Parathyroid adenoma (tissue), 2 donors: Measurements from ENCODE around the gene PLEKHM3.

Source experiments
- H2AFZ ChIP-seq: fragments of 300-600 bp; sonication (generic); one replicate; pipeline ENCODE4 v1.7.0; 2017; ENCODE audit warnings: antibody characterized with exemption, mild to moderate bottlenecking
- H3K27ac ChIP-seq: fragments of 300-600 bp; sonication (generic); one replicate; pipeline ENCODE4 v1.7.0; 2017
- H3K27me3 ChIP-seq: fragments of 300-600 bp; sonication (generic); one replicate; pipeline ENCODE4 v1.7.0; 2017; ENCODE audit warnings: low read length; ENCODE audit not compliant: control insufficient read depth, insufficient read depth
- H3K36me3 ChIP-seq: fragments of 300-600 bp; sonication (generic); one replicate; pipeline ENCODE4 v1.7.0; 2017; ENCODE audit warnings: low read length; ENCODE audit not compliant: control insufficient read depth, insufficient read depth
- H3K4me1 ChIP-seq: fragments of 300-600 bp; sonication (generic); one replicate; pipeline ENCODE4 v1.7.0; 2017; ENCODE audit warnings: control low read depth
- H3K4me2 ChIP-seq: fragments of 300-600 bp; sonication (generic); one replicate; pipeline ENCODE4 v1.7.0; 2017; ENCODE audit warnings: low read length
- H3K4me3 ChIP-seq: fragments of 300-600 bp; sonication (generic); one replicate; pipeline ENCODE4 v1.7.0; 2017; ENCODE audit warnings: low read depth, low read length
- H3K79me2 ChIP-seq: fragments of 300-600 bp; sonication (generic); one replicate; pipeline ENCODE4 v1.7.0; 2017; ENCODE audit warnings: control low read depth
- H3K9ac ChIP-seq: fragments of 300-600 bp; sonication (generic); one replicate; pipeline ENCODE4 v1.7.0; 2017; ENCODE audit warnings: mild to moderate bottlenecking
- H3K9me3 ChIP-seq: fragments of 300-600 bp; sonication (generic); one replicate; pipeline ENCODE4 v1.7.0; 2017; ENCODE audit warnings: low read length; ENCODE audit not compliant: control insufficient read depth
- TF ChIP-seq, protein P1 (sequence below): fragments of 300-600 bp; sonication (generic); IDR thresholded peaks from one replicate; pipeline ENCODE4 v1.7.0; 2017; ENCODE audit warnings: antibody characterized with exemption, mild to moderate bottlenecking
- donor health status: primary hyperparathyroidism.

The PLEKHM3 gene

DNA sequence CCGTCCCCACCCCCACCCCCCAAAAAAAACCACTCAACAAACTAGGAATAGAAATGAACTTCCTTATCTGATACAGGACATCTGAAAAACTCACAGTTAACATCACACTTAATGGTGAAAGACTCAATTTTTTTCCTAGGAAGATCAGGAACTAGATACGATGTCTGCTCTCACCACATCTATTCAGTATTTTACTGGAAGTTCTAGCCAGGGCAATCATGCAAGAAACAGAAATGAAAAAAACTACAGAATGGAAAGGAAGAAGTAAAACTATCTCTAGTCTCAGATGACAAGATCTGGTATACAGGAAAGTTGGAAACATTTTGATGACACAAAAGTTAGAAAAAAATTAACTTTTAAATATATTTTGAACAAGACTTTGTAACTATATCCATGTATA lies 141.2 kb downstream of the PLEKHM3 start:
- Histone ChIP-seq H3K79me2 (no peaks in the 10 kb centered on the region), H3K27me3 (no peaks in the 10 kb centered on the region), H3K27ac (no peak overlapping the region), H3K4me3 (no peak overlapping the region), H3K4me2 (no peak overlapping the region), H3K36me3 (no peaks in the 10 kb centered on the region), H3K4me1 (peaks cover 3% of the 10 kb centered on the region), H2AFZ (no peak overlapping the region), H3K9ac (no peak overlapping the region), H3K9me3 (no peaks in the 10 kb centered on the region)
- TF ChIP-seq, protein P1, sequence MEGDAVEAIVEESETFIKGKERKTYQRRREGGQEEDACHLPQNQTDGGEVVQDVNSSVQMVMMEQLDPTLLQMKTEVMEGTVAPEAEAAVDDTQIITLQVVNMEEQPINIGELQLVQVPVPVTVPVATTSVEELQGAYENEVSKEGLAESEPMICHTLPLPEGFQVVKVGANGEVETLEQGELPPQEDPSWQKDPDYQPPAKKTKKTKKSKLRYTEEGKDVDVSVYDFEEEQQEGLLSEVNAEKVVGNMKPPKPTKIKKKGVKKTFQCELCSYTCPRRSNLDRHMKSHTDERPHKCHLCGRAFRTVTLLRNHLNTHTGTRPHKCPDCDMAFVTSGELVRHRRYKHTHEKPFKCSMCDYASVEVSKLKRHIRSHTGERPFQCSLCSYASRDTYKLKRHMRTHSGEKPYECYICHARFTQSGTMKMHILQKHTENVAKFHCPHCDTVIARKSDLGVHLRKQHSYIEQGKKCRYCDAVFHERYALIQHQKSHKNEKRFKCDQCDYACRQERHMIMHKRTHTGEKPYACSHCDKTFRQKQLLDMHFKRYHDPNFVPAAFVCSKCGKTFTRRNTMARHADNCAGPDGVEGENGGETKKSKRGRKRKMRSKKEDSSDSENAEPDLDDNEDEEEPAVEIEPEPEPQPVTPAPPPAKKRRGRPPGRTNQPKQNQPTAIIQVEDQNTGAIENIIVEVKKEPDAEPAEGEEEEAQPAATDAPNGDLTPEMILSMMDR = no peak

- Histone ChIP-seq H3K9me3 (no peaks in the 10 kb centered on the region), H3K4me1 (peaks cover 3% of the 10 kb centered on the region), H3K27ac (no peak overlapping the region), H3K4me3 (no peak overlapping the region), H2AFZ (no peak overlapping the region), H3K9ac (no peak overlapping the region), H3K27me3 (no peaks in the 10 kb centered on the region), H3K36me3 (no peaks in the 10 kb centered on the region), H3K79me2 (no peaks in the 10 kb centered on the region), H3K4me2 (no peak overlapping the region)
- TF ChIP-seq, protein P1 = no peak
These were observed 142.1 kb downstream of the PLEKHM3 start for GRCh38 chr2:207883002-207883780.

- Histone ChIP-seq H3K79me2 (no peaks in the 10 kb centered on the region), H3K4me3 (no peak overlapping the region), H3K36me3 (no peaks in the 10 kb centered on the region), H3K9ac (no peak overlapping the region), H3K4me2 (no peak overlapping the region), H2AFZ (no peak overlapping the region), H3K9me3 (no peaks in the 10 kb centered on the region), H3K4me1 (peaks cover 7% of the 10 kb centered on the region), H3K27ac (no peak overlapping the region), H3K27me3 (no peaks in the 10 kb centered on the region)
- TF ChIP-seq, protein P1 = no peak
These were observed 143.4 kb downstream of the PLEKHM3 start for GRCh38 chr2:207881902-207882301.

- no peak overlapping the region for H2AFZ ChIP-seq
- H3K27me3 ChIP-seq = no peaks in the 10 kb centered on the region
- TF ChIP-seq, protein P1 = no peak
- no peaks in the 10 kb centered on the region for H3K36me3 ChIP-seq
- no peak overlapping the region for H3K27ac ChIP-seq
- H3K4me3 ChIP-seq = no peak overlapping the region
- H3K9ac ChIP-seq = no peak overlapping the region
- no peaks in the 10 kb centered on the region for H3K9me3 ChIP-seq
- peaks cover 8% of the 10 kb centered on the region for H3K4me1 ChIP-seq
- H3K79me2 ChIP-seq = no peaks in the 10 kb centered on the region
- no peak overlapping the region for H3K4me2 ChIP-seq
These were observed 145.8 kb downstream of the PLEKHM3 start for GRCh38 chr2:207879536-207879935.
